ENCODE data around the gene FBN2.

Gene FBN2

GRCh38 chr5:128208436-128208835 lies 329.6 kb downstream of the FBN2 start:
- H3K36me3 ChIP-seq, result no peaks in the 10 kb centered on the region
- H3K4me2 ChIP-seq, result no peak overlapping the region
- TF ChIP-seq Cebpa-rat (IDR thresholded peaks at IDR 0.05), result no peak
- no peak overlapping the region for H3K9ac ChIP-seq
- H3K4me1 ChIP-seq, result no peaks in the 10 kb centered on the region
- no peak overlapping the region for H3K27ac ChIP-seq
- no peaks in the 10 kb centered on the region for H3K9me3 ChIP-seq (replicated peaks in 1 of 11)
- H4K20me1 ChIP-seq, result no peaks in the 10 kb centered on the region; a peak in 1 of 22 replicates
- H3K27me3 ChIP-seq, result no peaks in the 10 kb centered on the region
- no peak overlapping the region for H3K4me3 ChIP-seq

Data from BLaER1 treated with 17β-estradiol and CSF1 and Interleukin-3, amounts not matched to agents 10 nM and 100 nM (cell line).